B cell (primary cell): Measurements from ENCODE around the gene TPK1. TPM values are rescaled to one million over a fixed set of nuclear protein-coding genes. Genes with fewer than 3 reads are reported as not detected.

ENCODE experiments used
- ATAC-seq: fragments of 200-7000 bp; cut with Tn5 transposase; one replicate; pipeline ENCODE4 v1.10.0; 2021; ENCODE audit warnings: low read depth, mild to moderate bottlenecking, moderate number of reproducible peaks, moderate library complexity
- CTCF ChIA-PET: fragments of 350-600 bp; sonication (Branson Sonifier 250); formaldehyde crosslinking; loops from one replicate; lab custom pipeline; 2021; ENCODE audit warnings: antibody characterized with exemption, inconsistent platforms; lab: Charles Lee
- POLR2A ChIA-PET: fragments of 350-600 bp; sonication (Branson Sonifier 250); formaldehyde crosslinking; loops from one replicate; lab custom pipeline; 2021; ENCODE audit warnings: antibody characterized with exemption; lab: Charles Lee
- DNase-seq: peaks from one replicate; pipeline ENCODE4 v3.0.0; 2013
- H2AFZ ChIP-seq: 2 replicates; pipeline ENCODE4 v1.6.1; 2012; ENCODE audit warnings: mild to moderate bottlenecking, low read depth, low read length; ENCODE audit not compliant: insufficient read depth, poor library complexity, severe bottlenecking
- H3K27ac ChIP-seq, 2 donors: 1 replicate in 1 of 2; 2 replicates in 1 of 2; pipeline ENCODE4 v1.5.1; 2012 to 2013; ENCODE audit warnings: low read length in 2 of 2, mild to moderate bottlenecking in 2 of 2, moderate library complexity in 1 of 2
- H3K27me3 ChIP-seq, 4 experiments: fragments of 200-600 bp in 1 of 4; sonication (generic) in 1 of 4; replicated peaks in 1 of 4; 1 replicate in 2 of 4; 2 replicates in 2 of 4; pipeline versions ENCODE4 v1.6.1 to v1.7.0; 2013 to 2016; ENCODE audit warnings: low read length in 3 of 4, mild to moderate bottlenecking in 2 of 4, mixed read lengths in 1 of 4, moderate library complexity in 1 of 4; ENCODE audit not compliant: insufficient read depth in 4 of 4, control insufficient read depth in 3 of 4; ENCODE audit errors: control extremely low read depth in 1 of 4
- H3K36me3 ChIP-seq, 2 experiments: replicated peaks in 1 of 2; 1 replicate in 1 of 2; 2 replicates in 1 of 2; pipeline versions ENCODE4 v1.6.1 to v1.7.1; 2013; ENCODE audit warnings: low read length in 1 of 2; ENCODE audit not compliant: insufficient read depth in 2 of 2, control insufficient read depth in 1 of 2; ENCODE audit errors: control extremely low read depth in 1 of 2, extremely low read depth in 1 of 2
- H3K4me1 ChIP-seq, 2 donors: fragments of 200-600 bp in 1 of 2; sonication (generic) in 1 of 2; 1 replicate in 1 of 2; 2 replicates in 1 of 2; pipeline versions ENCODE4 v1.5.1 to v1.6.1; 2013 to 2017; ENCODE audit warnings: low read length in 2 of 2; ENCODE audit not compliant: control insufficient read depth in 2 of 2, insufficient read depth in 2 of 2
- H3K4me2 ChIP-seq: replicated peaks from 2 replicates; pipeline ENCODE3; 2012; ENCODE audit warnings: mild to moderate bottlenecking, low read depth, low read length; ENCODE audit not compliant: poor library complexity, severe bottlenecking
- H3K4me3 ChIP-seq, 5 experiments: fragments of 200-600 bp in 1 of 5; sonication (generic) in 1 of 5; 1 replicate in 3 of 5; 2 replicates in 2 of 5; pipeline versions ENCODE4 v1.5.1 to v1.7.0; 2011 to 2016; ENCODE audit warnings: low read length in 4 of 5, mild to moderate bottlenecking in 4 of 5, low read depth in 2 of 5, control low read depth in 1 of 5, moderate library complexity in 1 of 5; ENCODE audit not compliant: insufficient read depth in 1 of 5; ENCODE audit errors: control extremely low read depth in 1 of 5, extremely low read depth in 1 of 5
- H3K79me2 ChIP-seq: fragments of 200-600 bp; sonication (generic); one replicate; pipeline ENCODE4 v1.6.0; 2016; ENCODE audit warnings: low read length; ENCODE audit not compliant: control insufficient read depth, insufficient read depth
- H3K9ac ChIP-seq: fragments of 200-600 bp; sonication (generic); 2 replicates; pipeline ENCODE4 v1.6.1; 2017; ENCODE audit warnings: mild to moderate bottlenecking, low read length, moderate library complexity
- H3K9me3 ChIP-seq, 3 donors: one replicate each; pipeline versions ENCODE4 v1.6.1 to v1.7.1; 2013; ENCODE audit warnings: low read length in 2 of 3; ENCODE audit not compliant: control insufficient read depth in 2 of 3, insufficient read depth in 1 of 3; ENCODE audit errors: control extremely low read depth in 1 of 3
- H4K20me1 ChIP-seq: 2 replicates; pipeline ENCODE4 v1.6.0; 2012; ENCODE audit warnings: mild to moderate bottlenecking, low read length; ENCODE audit not compliant: insufficient read depth, control insufficient read depth, poor library complexity, severe bottlenecking
- H3K27ac Mint-ChIP-seq: one replicate; pipeline ENCODE4 v1.8.0; 2021; ENCODE audit warnings: mixed read lengths
- H3K27me3 Mint-ChIP-seq: one replicate; pipeline ENCODE4 v1.8.0; 2021; ENCODE audit warnings: mixed read lengths
- H3K4me1 Mint-ChIP-seq: one replicate; pipeline ENCODE4 v1.8.0; 2021; ENCODE audit warnings: mixed read lengths
- H3K4me3 Mint-ChIP-seq: one replicate; pipeline ENCODE4 v1.8.0; 2021; ENCODE audit warnings: mixed read lengths
- H3K9me3 Mint-ChIP-seq: one replicate; pipeline ENCODE4 v1.8.0; 2022; ENCODE audit warnings: mixed read lengths; ENCODE audit not compliant: insufficient read depth
- EZH2 ChIP-seq: IDR thresholded peaks from 2 replicates; pipeline ENCODE4 v1.6.1; 2012; ENCODE audit warnings: borderline replicate concordance, low read depth, mild to moderate bottlenecking, moderate library complexity, low read length; ENCODE audit not compliant: insufficient read depth, poor library complexity, severe bottlenecking
- WGBS: methylation state at CpG from one replicate; pipeline ENCODE4 v1.1.5; 2013; ENCODE audit warnings: missing lambda C conversion rate; ENCODE audit not compliant: insufficient coverage; 5-methylcytosine and 5-hydroxymethylcytosine counted together
- intact Hi-C: fragments of 100-400 bp; cut with micrococcal nuclease; formaldehyde crosslinking; loops from one replicate; pipeline ENCODE4 v1.10.0; 2022
- polyA plus RNA-seq: library from polyadenylated mRNA; depleted of rRNA; stranded (reverse); fragments of >200 nt; gene quantifications from 2 replicates; pipeline ENCODE4 v1.2.3, GENCODE V29; 2012
- total RNA-seq, 2 donors: library from RNA; stranded (reverse); fragments of 120-200 nt in 1 of 2; gene quantifications; 1 replicate in 1 of 2; 2 replicates in 1 of 2; pipeline versions ENCODE4 v1.2.3 to v1.2.4, GENCODE V29; 2013 to 2022
- TF ChIP-seq, protein P1 (sequence below): fragments of 200-600 bp; IDR thresholded peaks from one replicate; pipeline ENCODE4 v1.8.0; 2022; ENCODE audit warnings: antibody characterized with exemption, mild to moderate bottlenecking

The TPK1 gene
- total and polyA plus RNA-seq, 2 donors (not counting 1 experiment from before 2014, with no cell fraction given) = 13.7 to 26.4 TPM

- H3K4me1 Mint-ChIP-seq = no peaks in the 10 kb centered on the region
- H3K9me3 ChIP-seq = no peaks in the 10 kb centered on the region
- H2AFZ ChIP-seq = no peak overlapping the region
- no peak overlapping the region for H3K4me3 ChIP-seq
- TF ChIP-seq, protein P1, sequence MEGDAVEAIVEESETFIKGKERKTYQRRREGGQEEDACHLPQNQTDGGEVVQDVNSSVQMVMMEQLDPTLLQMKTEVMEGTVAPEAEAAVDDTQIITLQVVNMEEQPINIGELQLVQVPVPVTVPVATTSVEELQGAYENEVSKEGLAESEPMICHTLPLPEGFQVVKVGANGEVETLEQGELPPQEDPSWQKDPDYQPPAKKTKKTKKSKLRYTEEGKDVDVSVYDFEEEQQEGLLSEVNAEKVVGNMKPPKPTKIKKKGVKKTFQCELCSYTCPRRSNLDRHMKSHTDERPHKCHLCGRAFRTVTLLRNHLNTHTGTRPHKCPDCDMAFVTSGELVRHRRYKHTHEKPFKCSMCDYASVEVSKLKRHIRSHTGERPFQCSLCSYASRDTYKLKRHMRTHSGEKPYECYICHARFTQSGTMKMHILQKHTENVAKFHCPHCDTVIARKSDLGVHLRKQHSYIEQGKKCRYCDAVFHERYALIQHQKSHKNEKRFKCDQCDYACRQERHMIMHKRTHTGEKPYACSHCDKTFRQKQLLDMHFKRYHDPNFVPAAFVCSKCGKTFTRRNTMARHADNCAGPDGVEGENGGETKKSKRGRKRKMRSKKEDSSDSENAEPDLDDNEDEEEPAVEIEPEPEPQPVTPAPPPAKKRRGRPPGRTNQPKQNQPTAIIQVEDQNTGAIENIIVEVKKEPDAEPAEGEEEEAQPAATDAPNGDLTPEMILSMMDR = no peak
- no peak for TF ChIP-seq EZH2
- H3K4me2 ChIP-seq = no peak overlapping the region
- H3K4me3 Mint-ChIP-seq = no peak overlapping the region
- DNase-seq = no peak
- H4K20me1 ChIP-seq = no peaks in the 10 kb centered on the region
- H3K9me3 Mint-ChIP-seq = no peaks in the 10 kb centered on the region
- H3K36me3 ChIP-seq = no peaks in the 10 kb centered on the region
- ChIA-PET POLR2A (no interaction called here), CTCF (interaction anchor here (0.7 kb wide), 1 partner anchor 1510 kb away, joined by 6 read pairs; no protein-coding TSS in a partner anchor)
- no peak overlapping the region for H3K9ac ChIP-seq
- H3K27me3 ChIP-seq = no peaks in the 10 kb centered on the region
- no peaks in the 10 kb centered on the region for H3K79me2 ChIP-seq
- ATAC-seq = no peak
- no CpG with 5 or more reads among the region's 1 CpG for WGBS
- H3K4me1 ChIP-seq = no peaks in the 10 kb centered on the region
- intact Hi-C loops = no loop called here
- no peak overlapping the region for H3K27ac ChIP-seq
- no peaks in the 10 kb centered on the region for H3K27me3 Mint-ChIP-seq
- H3K27ac Mint-ChIP-seq = no peak overlapping the region
These were observed 290.5 kb downstream of the TPK1 start for GRCh38 chr7:144545330-144545729.

- H3K9ac ChIP-seq = no peak overlapping the region
- DNase-seq (no peak), ATAC-seq (no peak)
- intact Hi-C loops = no loop called here
- ChIA-PET POLR2A (no interaction called here), CTCF (no interaction called here)
- no peak overlapping the region for H3K4me3 Mint-ChIP-seq
- H3K9me3 Mint-ChIP-seq = no peaks in the 10 kb centered on the region
- no peaks in the 10 kb centered on the region for H3K4me1 ChIP-seq
- H4K20me1 ChIP-seq = no peaks in the 10 kb centered on the region
- no peaks in the 10 kb centered on the region for H3K36me3 ChIP-seq
- no peaks in the 10 kb centered on the region for H3K79me2 ChIP-seq
- TF ChIP-seq, protein P1 = no peak
- no peak for TF ChIP-seq EZH2
- H2AFZ ChIP-seq = no peak overlapping the region
- WGBS = no CpG with 5 or more reads among the region's 3 CpGs
- H3K4me1 Mint-ChIP-seq = peaks cover 2% of the 10 kb centered on the region
- no peaks in the 10 kb centered on the region for H3K27me3 Mint-ChIP-seq
- no peak overlapping the region for H3K4me3 ChIP-seq
- H3K27ac ChIP-seq = no peak overlapping the region
- no peak overlapping the region for H3K27ac Mint-ChIP-seq
- H3K9me3 ChIP-seq = peaks cover 0 to 5% (median 0%) of the 10 kb centered on the region in 3 donors
- H3K4me2 ChIP-seq = no peak overlapping the region
- H3K27me3 ChIP-seq = no peaks in the 10 kb centered on the region
These were observed 301.0 kb downstream of the TPK1 start for GRCh38 chr7:144534655-144535395.
